GM12878 (cell line): ENCODE results near the gene SLC25A27. TPM values are rescaled to one million over a fixed set of nuclear protein-coding genes. Genes with fewer than 3 reads are reported as not detected.

Experiments used
- ATAC-seq: fragments of 200-7000 bp; cut with Tn5 transposase; 3 replicates; pipeline ENCODE4 v1.9.1; 2020; ENCODE audit warnings: mild to moderate bottlenecking, moderate library complexity
- BruUV-seq: library from RNA; stranded (reverse); fragments of 400-500 nt; replicated peaks from 2 replicates; lab custom pipeline; 2021; lab: Mats Ljungman, UMichigan
- CTCF ChIA-PET: fragments of 300-600 bp; sonication (Branson Sonifier 250); formaldehyde crosslinking; extraction: SDS; loops from one replicate; lab custom pipeline; 2021; ENCODE audit warnings: inconsistent platforms; lab: Yijun Ruan, JAX
- POLR2A ChIA-PET: fragments of 350-600 bp; formaldehyde crosslinking; extraction: SDS; loops from one replicate; lab custom pipeline; 2021; ENCODE audit warnings: inconsistent platforms; lab: Charles Lee
- RAD21 ChIA-PET: fragments of 300-600 bp; sonication (Branson Sonifier 250); formaldehyde crosslinking; loops from one replicate; lab custom pipeline; 2023; ENCODE audit warnings: antibody characterized with exemption; ENCODE audit not compliant: unreplicated experiment; lab: Charles Lee
- SMC1A ChIA-PET: fragments of 300-600 bp; sonication (Branson Sonifier 250); formaldehyde crosslinking; loops from one replicate; lab custom pipeline; 2023; ENCODE audit not compliant: unreplicated experiment, uncharacterized antibody; lab: Charles Lee
- DNase-seq: peaks from one replicate; pipeline ENCODE4 v3.0.0-alpha.2; 2011; ENCODE audit warnings: low read depth, low spot score
- FAIRE-seq: peaks from 3 replicates; lab custom pipeline; 2011; peaks lifted over from hg19 to GRCh38; lab: Jason Lieb, UNC
- H2AFZ ChIP-seq: 2 replicates; pipeline ENCODE4 v1.6.0; 2011; ENCODE audit warnings: low read depth, low read length, control low read depth; ENCODE audit not compliant: control insufficient read depth
- H3K27ac ChIP-seq: 2 replicates; pipeline ENCODE4 v1.5.1; 2011; ENCODE audit warnings: control low read depth; ENCODE audit not compliant: control insufficient read depth, insufficient read depth
- H3K27me3 ChIP-seq, 2 experiments: replicated peaks in 1 of 2; 2 replicates each; pipeline versions ENCODE4 v1.6.0 to v1.6.1; 2011; ENCODE audit warnings: low read length in 1 of 2; ENCODE audit not compliant: control insufficient read depth in 2 of 2, insufficient read depth in 2 of 2
- H3K36me3 ChIP-seq, 2 experiments: 2 replicates each; pipeline ENCODE4 v1.5.1; 2011; ENCODE audit warnings: low read length in 1 of 2; ENCODE audit not compliant: control insufficient read depth in 2 of 2, insufficient read depth in 2 of 2
- H3K4me1 ChIP-seq: 2 replicates; pipeline ENCODE4 v1.6.1; 2011; ENCODE audit warnings: mild to moderate bottlenecking, low read length, moderate library complexity, mixed read lengths; ENCODE audit not compliant: control insufficient read depth, insufficient read depth
- H3K4me2 ChIP-seq: 2 replicates; pipeline ENCODE4 v1.6.0; 2011; ENCODE audit warnings: control low read depth; ENCODE audit not compliant: control insufficient read depth, insufficient read depth
- H3K4me3 ChIP-seq: fragments of 200-600 bp; sonication (generic); 2 replicates; pipeline ENCODE4 v1.5.1; 2016
- H3K79me2 ChIP-seq: 2 replicates; pipeline ENCODE4 v1.6.0; 2011; ENCODE audit warnings: low read length; ENCODE audit not compliant: control insufficient read depth, insufficient read depth
- H3K9ac ChIP-seq: 2 replicates; pipeline ENCODE4 v1.8.0; 2011; ENCODE audit warnings: low read length, control low read depth, mixed read lengths; ENCODE audit not compliant: control insufficient read depth, insufficient read depth
- H3K9me3 ChIP-seq: replicated peaks from 3 replicates; pipeline ENCODE4 v1.5.1; 2011; ENCODE audit warnings: mild to moderate bottlenecking, low read length; ENCODE audit not compliant: control insufficient read depth, insufficient read depth
- H4K20me1 ChIP-seq: 2 replicates; pipeline ENCODE4 v1.6.0; 2011; ENCODE audit not compliant: control insufficient read depth, insufficient read depth
- CBX3 ChIP-seq: fragments of 200-600 bp; sonication (generic); IDR thresholded peaks from 2 replicates; pipeline ENCODE4 v1.6.1; 2016; ENCODE audit warnings: low read depth, borderline replicate concordance
- CHD4 ChIP-seq: fragments of 200-600 bp; sonication (generic); IDR thresholded peaks from 2 replicates; pipeline ENCODE4 v1.6.1; 2016; ENCODE audit warnings: mild to moderate bottlenecking
- DPF2 ChIP-seq: fragments of 450-650 bp; IDR thresholded peaks from 2 replicates; pipeline ENCODE4 v1.6.1; 2017; ENCODE audit warnings: mild to moderate bottlenecking
- JUNB ChIP-seq: IDR thresholded peaks from 2 replicates; pipeline ENCODE4 v1.6.1; 2016; ENCODE audit warnings: antibody characterized with exemption, mild to moderate bottlenecking
- MAX ChIP-seq: IDR thresholded peaks from 2 replicates; pipeline ENCODE4 v1.6.1; 2012; ENCODE audit warnings: low read depth, low read length, improper control_type of control experiment
- NBN ChIP-seq: fragments of 450-650 bp; IDR thresholded peaks from 2 replicates; pipeline ENCODE4 v1.6.1; 2016
- NFIC ChIP-seq: IDR thresholded peaks from 2 replicates; pipeline ENCODE4 v1.6.1; 2012; ENCODE audit warnings: low read depth, mild to moderate bottlenecking, inconsistent platforms, low read length, moderate library complexity
- POLR2AphosphoS2 ChIP-seq: IDR thresholded peaks from 2 replicates; pipeline ENCODE4 v1.6.1; 2011; ENCODE audit warnings: low read depth, mild to moderate bottlenecking, low read length, improper control_type of control experiment, moderate library complexity
- RAD21 ChIP-seq: IDR thresholded peaks from 2 replicates; pipeline ENCODE4 v1.6.1; 2011; ENCODE audit warnings: mild to moderate bottlenecking, low read depth, low read length, moderate library complexity; ENCODE audit not compliant: insufficient read depth
- SMAD1 ChIP-seq: fragments of 450-650 bp; IDR thresholded peaks from 2 replicates; pipeline ENCODE4 v1.6.1; 2018; ENCODE audit warnings: mild to moderate bottlenecking, low read depth; ENCODE audit not compliant: partially characterized antibody
- STAT1 ChIP-seq: fragments of 450-650 bp; conservative IDR thresholded peaks from 2 replicates; pipeline ENCODE4 v1.6.1; 2014; ENCODE audit warnings: antibody characterized with exemption, mild to moderate bottlenecking
- SUPT20H ChIP-seq: IDR thresholded peaks from 2 replicates; pipeline ENCODE4 v1.6.1; 2011; ENCODE audit warnings: low read depth, mild to moderate bottlenecking, low read length, moderate library complexity, borderline replicate concordance; ENCODE audit not compliant: control insufficient read depth
- TARDBP ChIP-seq: IDR thresholded peaks from 2 replicates; pipeline ENCODE4 v1.6.1; 2016; ENCODE audit warnings: borderline replicate concordance
- TCF12 ChIP-seq: IDR thresholded peaks from 2 replicates; pipeline ENCODE4 v1.6.1; 2011; ENCODE audit warnings: low read depth, mild to moderate bottlenecking, low read length
- ZNF207 ChIP-seq: fragments of 450-650 bp; IDR thresholded peaks from 2 replicates; pipeline ENCODE4 v1.6.1; 2014; ENCODE audit warnings: antibody characterized with exemption, mild to moderate bottlenecking, borderline replicate concordance
- ZNF622 ChIP-seq: fragments of 450-650 bp; IDR thresholded peaks from 2 replicates; pipeline ENCODE4 v1.6.1; 2017; ENCODE audit warnings: mild to moderate bottlenecking, inconsistent platforms
- WGBS: methylation state at CpG from one replicate; pipeline ENCODE4 v1.1.6; 2016; ENCODE audit warnings: low lambda C conversion rate; ENCODE audit not compliant: insufficient replicate concordance, insufficient coverage; ENCODE audit errors: missing lambda C conversion rate; 5-methylcytosine and 5-hydroxymethylcytosine counted together
- in situ Hi-C: fragments of 300-500 bp; cut with MboI; formaldehyde crosslinking; loops from 9 replicates; pipeline ENCODE4 v1.14.3; 2018; ENCODE audit warnings: mixed read lengths
- intact Hi-C: fragments of 100-400 bp; cut with micrococcal nuclease; formaldehyde crosslinking; loops from one replicate; pipeline ENCODE4 v1.14.2; 2022; ENCODE audit not compliant: unreplicated experiment
- polyA plus RNA-seq, 11 experiments: library from polyadenylated mRNA; depleted of rRNA in 4 of 11; unstranded in 6 of 11; stranded (reverse) in 5 of 11; fragments of >200 nt; fragmentation: Nextera tagmentation in 4 of 11; fragmentation: Illumina TruSeq in 1 of 11; extraction: Ambion mirVana in 4 of 11; extraction: Trizol in 1 of 11; gene quantifications; 1 replicate in 1 of 11; 2 replicates in 10 of 11; pipeline versions ENCODE4 v1.2.1 to v1.2.3, GENCODE V29; 2011 to 2016; ENCODE audit warnings: inconsistent platforms in 2 of 11, missing spikeins in 2 of 11, low read depth in 1 of 11
- total RNA-seq, 4 experiments: library from RNA; depleted of rRNA in 3 of 4; stranded (reverse); fragments of >200 nt in 3 of 4; fragmentation: Illumina TruSeq in 1 of 4; extraction: Trizol in 1 of 4; gene quantifications; 2 replicates each; pipeline versions ENCODE4 v1.2.1 to v1.2.3, GENCODE V29; 2013 to 2021
- TF ChIP-seq, protein P1 (sequence below): fragments of 450-650 bp; IDR thresholded peaks from 2 replicates; pipeline ENCODE4 v1.6.1; 2016; ENCODE audit warnings: mild to moderate bottlenecking

The SLC25A27 gene
- total and polyA plus RNA-seq, 10 of the 15 experiments (the other 5 are each of a cell fraction or from before 2014, with no cell fraction given): not detected

- TF ChIP-seq ZNF622: no peak
- TF ChIP-seq SUPT20H: no peak
- TF ChIP-seq NBN: no peak
- TF ChIP-seq, protein P1, sequence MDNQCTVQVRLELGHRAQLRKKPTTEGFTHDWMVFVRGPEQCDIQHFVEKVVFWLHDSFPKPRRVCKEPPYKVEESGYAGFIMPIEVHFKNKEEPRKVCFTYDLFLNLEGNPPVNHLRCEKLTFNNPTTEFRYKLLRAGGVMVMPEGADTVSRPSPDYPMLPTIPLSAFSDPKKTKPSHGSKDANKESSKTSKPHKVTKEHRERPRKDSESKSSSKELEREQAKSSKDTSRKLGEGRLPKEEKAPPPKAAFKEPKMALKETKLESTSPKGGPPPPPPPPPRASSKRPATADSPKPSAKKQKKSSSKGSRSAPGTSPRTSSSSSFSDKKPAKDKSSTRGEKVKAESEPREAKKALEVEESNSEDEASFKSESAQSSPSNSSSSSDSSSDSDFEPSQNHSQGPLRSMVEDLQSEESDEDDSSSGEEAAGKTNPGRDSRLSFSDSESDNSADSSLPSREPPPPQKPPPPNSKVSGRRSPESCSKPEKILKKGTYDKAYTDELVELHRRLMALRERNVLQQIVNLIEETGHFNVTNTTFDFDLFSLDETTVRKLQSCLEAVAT: no peak
- no peak for TF ChIP-seq CHD4
- TF ChIP-seq CBX3: no peak
- TF ChIP-seq ZNF207: no peak
- TF ChIP-seq JUNB: no peak
- TF ChIP-seq TARDBP: no peak
- TF ChIP-seq SMAD1: no peak
- TF ChIP-seq DPF2: no peak
- no peak for TF ChIP-seq MAX
- no peak for TF ChIP-seq POLR2AphosphoS2
- TF ChIP-seq STAT1: no peak
- no peak for TF ChIP-seq NFIC
- TF ChIP-seq TCF12: no peak
- TF ChIP-seq RAD21: no peak
- H2AFZ ChIP-seq: no peak overlapping the region
- in situ Hi-C loops: loop anchor here (25.0 kb wide), 1 partner anchor 556 kb away; no protein-coding TSS in a partner anchor
- DNase-seq (no peak), ATAC-seq (no peak), FAIRE-seq (no peak)
- H3K79me2 ChIP-seq: no peaks in the 10 kb centered on the region
- intact Hi-C loops: no loop called here
- no TSS peak for BruUV-seq
- H3K9ac ChIP-seq: no peak overlapping the region
- ChIA-PET SMC1A (no interaction called here), POLR2A (no interaction called here), CTCF (no interaction called here), RAD21 (no interaction called here)
- 25% methylated on average over 4 of the region's 4 CpGs for WGBS
- no peaks in the 10 kb centered on the region for H3K36me3 ChIP-seq
- no peak overlapping the region for H3K27ac ChIP-seq
- no peaks in the 10 kb centered on the region for H3K9me3 ChIP-seq
- H3K4me1 ChIP-seq: no peaks in the 10 kb centered on the region
- H3K4me2 ChIP-seq: no peak overlapping the region
- H4K20me1 ChIP-seq: no peaks in the 10 kb centered on the region
- no peak overlapping the region for H3K4me3 ChIP-seq
- H3K27me3 ChIP-seq: no peaks in the 10 kb centered on the region; a peak in 1 of 4 replicates
Observed at GRCh38 chr6:46642928-46643751, 9.6 kb upstream of the SLC25A27 start.
